GM19193 (cell line): Measurements from ENCODE around the gene PRSS16.
A peak's percentile ranks its signal among the peaks of the same experiment; 100 is the strongest.

Experiments
- POLR2A ChIP-seq: IDR thresholded peaks from 4 replicates; pipeline ENCODE4 v1.6.1; 2011; ENCODE audit not compliant: insufficient read depth, insufficient read length; ENCODE audit errors: extremely low read depth

The PRSS16 gene

DNA sequence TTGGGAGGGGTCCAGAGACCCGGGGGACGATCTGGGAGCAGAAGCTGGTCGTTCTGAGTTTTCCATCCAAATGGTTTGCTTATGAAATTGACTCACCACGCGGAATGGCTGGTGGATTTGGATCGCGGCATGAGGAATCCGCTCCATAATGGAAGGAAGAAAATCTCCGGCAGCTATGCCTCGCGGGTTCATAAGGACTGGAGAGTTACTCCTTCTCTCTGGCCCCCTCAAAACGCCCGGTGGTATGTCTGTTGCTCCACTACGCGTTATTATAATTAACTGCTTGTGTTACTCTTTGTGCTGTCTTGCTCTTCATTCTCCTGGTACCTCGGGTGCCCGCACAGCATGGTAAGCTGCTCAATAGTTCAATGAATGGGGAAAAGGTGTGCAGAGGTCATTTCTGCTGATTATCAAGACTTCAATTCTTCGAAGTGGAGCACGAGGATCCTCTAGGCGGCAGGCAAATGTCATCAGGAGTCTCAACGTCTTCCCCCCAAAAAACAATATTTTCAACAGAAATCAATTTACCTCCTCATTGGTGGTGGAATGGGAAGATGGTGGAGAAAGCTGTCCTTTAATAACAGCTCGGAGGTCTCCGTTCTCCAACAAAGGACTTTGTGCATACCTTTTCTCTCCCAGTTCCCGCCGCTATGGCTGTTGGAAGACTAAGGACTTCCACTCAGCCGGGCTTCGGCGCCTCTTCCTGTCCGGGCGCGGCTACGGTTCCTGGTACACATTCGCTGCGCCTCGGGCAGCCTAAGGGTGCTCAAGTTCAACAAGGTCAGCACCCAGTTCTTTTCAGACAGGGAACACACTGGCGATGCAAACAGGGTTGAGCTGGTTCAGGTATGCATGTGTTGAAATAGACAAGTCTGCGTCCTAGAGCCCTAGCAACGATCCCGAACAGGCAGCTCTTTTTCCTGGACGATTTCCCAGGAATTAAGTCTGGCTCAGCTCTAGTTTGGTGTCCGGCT, 9.2 kb upstream of the PRSS16 start:
- TF ChIP-seq POLR2A: no peak

- TF ChIP-seq POLR2A: no peak
Measured at GRCh38 chr6:27239258-27239657, 8.2 kb upstream of the PRSS16 start.

- TF ChIP-seq POLR2A: no peak
Measured at GRCh38 chr6:27241443-27241842, 6.1 kb upstream of the PRSS16 start.

- TF ChIP-seq POLR2A: no peak
Measured at GRCh38 chr6:27242589-27243265, 4.8 kb upstream of the PRSS16 start.

DNA sequence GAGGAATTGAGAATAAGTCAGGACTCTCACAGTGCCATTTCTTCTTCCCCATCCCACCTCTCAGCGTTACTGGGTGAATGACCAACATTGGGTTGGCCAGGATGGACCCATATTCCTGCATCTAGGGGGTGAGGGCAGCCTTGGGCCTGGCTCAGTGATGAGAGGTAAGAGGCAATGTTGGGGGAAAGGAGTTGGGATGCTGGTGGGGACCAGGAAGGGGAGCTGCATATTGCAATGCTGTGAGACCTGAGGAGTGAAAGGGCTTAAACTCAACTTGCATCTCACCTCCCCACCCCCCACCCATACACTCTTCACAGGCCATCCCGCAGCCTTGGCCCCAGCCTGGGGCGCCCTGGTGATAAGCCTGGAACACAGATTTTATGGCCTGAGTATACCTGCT, 1.3 kb downstream of the PRSS16 start:
- TF ChIP-seq POLR2A: no peak

- no peak for TF ChIP-seq POLR2A
Measured at GRCh38 chr6:27250277-27251111, 3.0 kb downstream of the PRSS16 start.

DNA sequence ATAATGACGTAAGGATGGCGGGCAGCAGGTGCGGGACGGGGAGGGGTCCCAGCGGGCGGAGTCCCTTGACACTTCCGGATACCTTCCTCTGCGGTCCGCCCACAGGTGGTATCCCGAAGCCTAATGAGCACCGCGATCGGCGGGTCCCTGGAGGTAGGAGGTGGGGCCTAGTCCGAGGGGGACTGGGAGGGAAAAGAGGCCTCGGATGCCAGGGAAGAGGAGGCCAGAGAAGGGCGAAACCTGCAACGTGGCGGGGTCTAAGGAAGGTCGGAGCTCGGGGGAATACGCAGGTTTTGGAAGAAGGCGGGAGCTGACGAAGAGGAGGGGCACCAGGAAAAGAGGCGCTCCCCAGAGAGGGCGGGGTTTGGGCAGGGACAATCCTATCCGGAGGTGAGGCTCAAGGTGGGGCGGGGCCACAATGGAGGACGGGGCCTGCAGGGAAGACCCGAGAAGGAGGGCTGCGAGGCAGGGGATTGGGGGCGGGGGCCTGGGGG, 3.7 kb downstream of the PRSS16 start:
- TF ChIP-seq POLR2A: no peak

DNA sequence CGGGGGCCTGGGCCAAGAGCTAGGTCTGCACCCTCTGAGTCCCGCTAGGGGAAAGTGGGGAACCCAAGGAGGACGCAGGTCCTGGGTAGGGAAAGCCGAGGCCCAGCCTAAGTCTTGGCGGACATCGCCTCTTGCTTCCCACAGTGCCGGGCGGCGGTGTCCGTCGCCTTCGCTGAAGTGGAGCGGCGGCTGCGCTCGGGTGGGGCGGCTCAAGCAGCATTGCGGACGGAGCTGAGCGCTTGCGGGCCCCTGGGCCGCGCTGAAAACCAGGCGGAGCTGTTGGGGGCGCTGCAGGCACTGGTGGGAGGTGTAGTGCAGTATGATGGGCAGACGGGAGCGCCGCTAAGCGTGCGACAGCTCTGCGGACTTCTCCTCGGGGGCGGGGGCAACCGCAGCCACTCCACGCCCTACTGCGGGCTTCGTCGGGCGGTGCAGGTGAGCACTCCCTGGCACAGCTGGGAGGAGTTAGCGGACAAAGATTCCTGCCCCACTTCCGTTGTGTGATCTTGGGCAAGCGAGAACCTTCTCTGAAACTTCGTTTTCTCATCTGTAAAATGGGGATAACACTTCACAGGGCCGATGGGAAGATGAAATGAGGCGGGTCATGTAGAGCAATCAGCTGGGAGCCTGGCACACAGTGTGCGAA, 4.2 kb downstream of the PRSS16 start:
- TF ChIP-seq POLR2A: peak; percentile 47

DNA sequence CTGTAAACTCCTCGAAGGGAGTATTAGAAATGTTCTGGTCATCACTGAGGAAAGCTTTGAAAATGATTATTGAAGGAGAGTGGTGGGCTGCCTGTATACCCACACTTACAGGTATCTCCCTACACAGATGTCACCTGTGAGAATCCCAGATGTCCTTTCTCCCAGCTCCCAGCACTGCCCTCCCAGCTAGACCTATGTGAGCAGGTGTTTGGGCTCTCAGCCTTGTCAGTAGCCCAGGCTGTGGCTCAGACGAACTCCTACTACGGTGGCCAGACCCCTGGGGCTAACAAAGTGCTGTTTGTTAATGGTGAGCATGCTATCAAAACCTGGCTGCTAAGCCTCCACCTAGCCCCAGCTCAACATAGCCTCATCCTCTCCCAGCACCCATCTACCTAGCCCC, 7.1 kb downstream of the PRSS16 start:
- TF ChIP-seq POLR2A: no peak

GRCh38 chr6:27255866-27256265, 8.4 kb downstream of the PRSS16 start:
- TF ChIP-seq POLR2A: no peak

DNA sequence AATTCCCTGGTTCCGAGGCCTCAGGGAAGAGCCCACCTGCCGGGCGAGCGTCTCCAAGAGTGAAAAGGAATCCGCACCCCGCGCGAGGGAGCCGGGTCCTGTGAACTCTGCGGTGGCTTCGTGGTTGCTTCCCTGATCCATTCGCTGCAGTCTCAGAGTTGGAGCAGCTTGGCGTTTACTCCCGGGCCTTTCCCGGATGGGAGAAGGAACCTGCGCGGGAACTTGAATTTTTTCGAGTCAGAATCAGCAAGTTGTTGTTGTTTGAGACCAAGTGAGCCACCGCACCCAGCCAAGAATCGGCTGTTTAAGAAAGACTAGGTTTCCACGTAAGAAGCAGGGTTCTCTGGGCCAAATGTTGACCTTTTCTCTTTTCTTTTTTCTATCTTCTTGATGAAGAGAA, 12.9 kb downstream of the PRSS16 start:
- no peak for TF ChIP-seq POLR2A

GRCh38 chr6:27260836-27261375, 13.4 kb downstream of the PRSS16 start:
- TF ChIP-seq POLR2A: no peak

DNA sequence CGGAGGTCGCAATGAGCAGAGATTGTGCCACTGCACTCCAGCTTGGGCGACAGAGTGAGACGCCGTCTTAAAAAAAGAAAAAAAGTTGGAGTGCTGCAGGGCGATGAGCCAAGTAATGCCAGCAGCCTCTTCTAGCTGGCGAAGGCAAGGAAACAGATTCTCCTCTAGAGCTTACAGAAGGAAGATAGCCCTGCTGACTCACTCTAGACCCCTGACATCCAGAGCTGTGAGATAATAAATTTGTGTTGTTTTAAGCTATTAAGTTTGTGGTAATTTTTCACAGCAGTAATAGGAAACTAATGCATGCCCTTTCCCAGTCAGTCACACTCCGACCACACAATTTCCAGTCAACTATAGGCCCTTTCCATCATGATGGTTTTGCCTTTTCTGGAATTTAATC, 16.4 kb downstream of the PRSS16 start:
- TF ChIP-seq POLR2A: no peak

- TF ChIP-seq POLR2A: no peak
Measured at GRCh38 chr6:27267857-27268434, 20.4 kb downstream of the PRSS16 start.
